ENCODE results near the gene NUP37. TPM values are rescaled to one million over a fixed set of nuclear protein-coding genes. Genes with fewer than 3 reads are reported as not detected.
"Not testable (repeated sequence)": the region's sequence is repeated elsewhere in the genome, so short reads cannot be mapped to it uniquely, and the experiment has no call there.

The NUP37 gene
- polyA plus RNA-seq, 1 experiment: 62.5 TPM

DNA sequence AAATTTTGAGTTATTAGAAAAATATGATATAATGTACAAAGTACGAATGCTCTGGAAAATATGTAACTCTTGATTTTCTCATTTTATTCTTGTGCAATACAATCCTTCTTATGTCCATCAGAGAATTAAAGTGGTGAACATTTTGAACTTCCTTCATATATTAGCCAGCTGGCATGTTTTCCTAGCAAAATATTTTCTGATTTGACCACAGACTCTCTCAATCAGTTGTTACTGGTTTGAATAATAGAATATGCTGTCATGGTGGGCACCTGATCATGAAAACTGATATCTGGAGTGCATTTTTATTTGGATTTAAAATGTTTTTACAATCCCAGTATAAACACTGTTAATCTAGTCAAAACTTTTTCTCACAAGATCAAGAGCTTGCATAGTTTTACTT is 24.3 kb upstream of the NUP37 start:
- TF ChIP-seq, protein P1, sequence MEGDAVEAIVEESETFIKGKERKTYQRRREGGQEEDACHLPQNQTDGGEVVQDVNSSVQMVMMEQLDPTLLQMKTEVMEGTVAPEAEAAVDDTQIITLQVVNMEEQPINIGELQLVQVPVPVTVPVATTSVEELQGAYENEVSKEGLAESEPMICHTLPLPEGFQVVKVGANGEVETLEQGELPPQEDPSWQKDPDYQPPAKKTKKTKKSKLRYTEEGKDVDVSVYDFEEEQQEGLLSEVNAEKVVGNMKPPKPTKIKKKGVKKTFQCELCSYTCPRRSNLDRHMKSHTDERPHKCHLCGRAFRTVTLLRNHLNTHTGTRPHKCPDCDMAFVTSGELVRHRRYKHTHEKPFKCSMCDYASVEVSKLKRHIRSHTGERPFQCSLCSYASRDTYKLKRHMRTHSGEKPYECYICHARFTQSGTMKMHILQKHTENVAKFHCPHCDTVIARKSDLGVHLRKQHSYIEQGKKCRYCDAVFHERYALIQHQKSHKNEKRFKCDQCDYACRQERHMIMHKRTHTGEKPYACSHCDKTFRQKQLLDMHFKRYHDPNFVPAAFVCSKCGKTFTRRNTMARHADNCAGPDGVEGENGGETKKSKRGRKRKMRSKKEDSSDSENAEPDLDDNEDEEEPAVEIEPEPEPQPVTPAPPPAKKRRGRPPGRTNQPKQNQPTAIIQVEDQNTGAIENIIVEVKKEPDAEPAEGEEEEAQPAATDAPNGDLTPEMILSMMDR (IDR thresholded peaks at IDR 0.05; ENCODE audit: low read depth, low read length): no peak
- peak; percentile 2 for DNase-seq (ENCODE audit: low read depth, low spot score)
- CTCF ChIA-PET: interaction anchor here (1.1 kb wide), 1 partner anchor 25 kb away, joined by 3 read pairs; no protein-coding TSS in a partner anchor
- POLR2A ChIA-PET: no interaction called here
- no peak overlapping the region for H3K27ac ChIP-seq (ENCODE audit: low read depth, low read length)
- H3K27me3 ChIP-seq (ENCODE audit: control insufficient read depth, insufficient read depth, low read length): no peaks in the 10 kb centered on the region
- no peak overlapping the region for H3K4me3 ChIP-seq (ENCODE audit: low read depth, low read length)
- H3K9me3 ChIP-seq (ENCODE audit: control insufficient read depth, insufficient read depth, low read length): no peaks in the 10 kb centered on the region

DNA sequence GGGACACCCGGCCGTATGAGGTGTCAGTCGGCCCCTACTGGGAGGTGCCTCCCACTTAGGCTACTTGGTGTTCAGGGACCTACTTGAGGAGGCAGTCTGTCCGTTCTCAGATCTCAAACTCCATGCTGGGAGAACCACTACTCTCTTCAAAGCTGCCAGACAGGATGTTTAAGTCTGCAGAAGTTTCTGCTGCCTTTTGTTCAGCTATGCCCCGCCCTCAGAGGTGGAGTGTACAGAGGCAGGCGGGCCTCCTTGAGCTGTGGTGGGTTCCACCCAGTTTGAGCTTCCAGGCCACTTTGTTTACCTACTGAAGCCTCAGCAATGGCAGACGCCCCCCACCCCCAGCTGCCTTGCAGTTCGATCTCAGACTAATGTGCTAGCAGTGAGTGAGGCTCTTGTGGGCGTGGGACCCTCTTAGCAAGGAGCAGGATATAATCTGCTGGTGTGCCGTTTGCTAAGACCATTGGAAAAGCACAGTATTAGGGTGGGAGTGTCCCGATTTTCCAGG is 23.0 kb upstream of the NUP37 start:
- DNase-seq (ENCODE audit: low read depth, low spot score); H3K27me3 ChIP-seq (ENCODE audit: control insufficient read depth, insufficient read depth, low read length); H3K27ac ChIP-seq (ENCODE audit: low read depth, low read length); H3K4me3 ChIP-seq (ENCODE audit: low read depth, low read length); POLR2A ChIA-PET; H3K9me3 ChIP-seq (ENCODE audit: control insufficient read depth, insufficient read depth, low read length): not testable (repeated sequence)
- CTCF ChIA-PET: interaction anchor here (0.6 to 0.7 kb wide), 2 partner anchors 13 to 52 kb away, joined by 3 read pairs; no protein-coding TSS in a partner anchor

DNA sequence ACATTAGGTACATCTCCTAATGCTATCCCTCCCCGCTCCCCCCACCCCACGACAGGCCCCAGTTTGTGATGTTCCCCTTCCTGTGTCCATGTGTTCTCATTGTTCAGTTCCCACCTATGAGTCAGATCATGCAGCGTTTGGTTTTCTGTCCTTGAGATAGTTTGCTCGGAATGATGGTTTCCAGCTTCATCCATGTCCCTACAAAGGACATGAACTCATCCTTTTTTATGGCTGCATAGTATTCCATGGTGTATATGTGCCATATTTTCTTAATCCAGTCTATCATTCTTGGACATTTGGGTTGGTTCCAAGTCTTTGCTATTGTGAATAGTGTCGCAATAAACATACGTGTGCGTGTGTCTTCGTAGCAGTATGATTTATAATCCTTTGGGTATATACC is 17.7 kb upstream of the NUP37 start:
- H3K4me3 ChIP-seq (ENCODE audit: low read depth, low read length); H3K9me3 ChIP-seq (ENCODE audit: control insufficient read depth, insufficient read depth, low read length); DNase-seq (ENCODE audit: low read depth, low spot score); H3K27me3 ChIP-seq (ENCODE audit: control insufficient read depth, insufficient read depth, low read length); H3K27ac ChIP-seq (ENCODE audit: low read depth, low read length); CTCF ChIA-PET; POLR2A ChIA-PET: not testable (repeated sequence)

DNA sequence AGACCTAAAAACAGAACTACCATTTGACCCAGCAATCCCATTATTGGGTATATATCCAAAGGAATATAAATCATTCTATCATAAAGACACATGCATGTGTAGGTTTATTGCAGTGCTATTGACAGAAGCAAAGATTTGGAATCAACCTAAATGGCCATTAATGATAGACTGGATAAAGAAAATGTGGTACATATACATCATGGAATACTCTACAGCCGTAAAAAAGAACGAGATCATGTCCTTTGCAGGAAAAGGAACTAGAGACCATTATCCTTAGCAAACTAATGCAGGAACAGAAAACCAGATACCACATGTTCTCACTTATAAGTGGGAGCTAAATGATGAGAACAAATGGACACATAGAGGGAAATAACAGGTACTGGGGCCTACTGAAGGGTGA is 11.5 kb upstream of the NUP37 start:
- CTCF ChIA-PET; DNase-seq (ENCODE audit: low read depth, low spot score); H3K27ac ChIP-seq (ENCODE audit: low read depth, low read length); H3K27me3 ChIP-seq (ENCODE audit: control insufficient read depth, insufficient read depth, low read length); H3K9me3 ChIP-seq (ENCODE audit: control insufficient read depth, insufficient read depth, low read length); POLR2A ChIA-PET; H3K4me3 ChIP-seq (ENCODE audit: low read depth, low read length): not testable (repeated sequence)

DNA sequence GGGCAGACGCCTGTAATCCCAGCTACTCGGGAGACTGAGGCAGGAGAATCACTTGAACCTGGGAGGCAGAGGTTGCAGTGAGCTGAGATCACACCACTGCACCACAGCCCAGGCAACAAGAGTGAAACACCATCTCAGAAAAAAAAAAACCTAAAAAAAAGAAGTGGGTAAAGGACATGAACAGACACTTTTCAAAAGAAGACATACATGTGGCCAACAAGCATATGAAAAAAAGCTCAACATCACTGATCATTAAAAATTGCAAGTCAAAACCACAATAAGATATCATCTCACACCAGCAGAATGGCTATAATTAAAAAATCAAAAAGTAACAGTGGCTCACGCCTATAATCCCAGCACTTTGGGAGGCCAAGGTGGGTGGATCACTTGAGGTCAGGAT is 10.8 kb upstream of the NUP37 start:
- POLR2A ChIA-PET; H3K27me3 ChIP-seq (ENCODE audit: control insufficient read depth, insufficient read depth, low read length); DNase-seq (ENCODE audit: low read depth, low spot score); H3K9me3 ChIP-seq (ENCODE audit: control insufficient read depth, insufficient read depth, low read length); H3K4me3 ChIP-seq (ENCODE audit: low read depth, low read length); H3K27ac ChIP-seq (ENCODE audit: low read depth, low read length): not testable (repeated sequence)
- CTCF ChIA-PET: interaction anchor here (0.6 to 1.0 kb wide), 2 partner anchors 9 to 575 kb away, joined by 3 read pairs; no protein-coding TSS in a partner anchor

DNA sequence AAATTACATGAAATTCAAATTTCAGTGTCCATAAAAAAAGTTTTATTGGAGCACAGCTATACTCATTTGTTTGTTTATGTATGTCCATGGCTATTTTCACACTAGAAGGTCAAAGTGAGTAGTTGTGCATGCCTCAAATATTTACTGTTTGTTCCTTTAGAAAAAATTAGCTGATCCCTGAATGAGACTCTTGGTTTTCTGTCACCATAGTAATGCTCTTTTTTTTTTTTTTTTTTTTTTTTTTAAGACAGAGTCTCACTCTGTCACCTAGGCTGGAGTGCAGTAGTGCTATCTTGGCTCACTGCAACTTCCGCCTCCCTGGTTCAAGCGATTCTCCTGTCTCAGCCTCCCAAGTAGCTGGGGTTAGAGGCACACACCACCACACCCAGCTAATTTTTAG is 1.4 kb upstream of the NUP37 start:
- H3K27me3 ChIP-seq (ENCODE audit: control insufficient read depth, insufficient read depth, low read length); H3K27ac ChIP-seq (ENCODE audit: low read depth, low read length); H3K9me3 ChIP-seq (ENCODE audit: control insufficient read depth, insufficient read depth, low read length); DNase-seq (ENCODE audit: low read depth, low spot score); H3K4me3 ChIP-seq (ENCODE audit: low read depth, low read length): not testable (repeated sequence)
- POLR2A ChIA-PET: interaction anchor here (0.6 kb wide), 1 partner anchor 34 kb away, joined by 4 read pairs; no protein-coding TSS in a partner anchor
- CTCF ChIA-PET: interaction anchor here (0.6 to 3.3 kb wide), 4 partner anchors 87 to 649 kb away, joined by 3 to 13 read pairs (median 6); no protein-coding TSS in a partner anchor

DNA sequence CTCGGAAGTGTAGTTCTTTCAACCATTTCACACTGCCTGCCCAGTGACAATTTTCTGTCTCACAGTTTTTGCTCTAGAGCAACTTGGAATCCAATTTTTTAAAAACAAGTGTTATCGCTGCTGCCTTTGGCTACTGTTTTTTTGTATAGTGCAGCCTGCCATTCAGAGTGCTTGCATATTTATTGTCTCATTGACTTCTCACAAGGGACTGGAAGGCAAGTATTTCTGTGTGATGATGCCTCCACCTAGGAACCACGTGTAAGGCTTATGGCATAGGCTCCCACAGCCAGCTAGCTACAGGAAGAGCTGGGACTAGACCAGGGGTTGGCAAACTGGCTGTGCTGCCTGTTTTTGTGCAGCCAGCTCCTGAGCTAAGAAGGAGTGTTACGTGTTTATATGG is 972 bp upstream of the NUP37 start:
- TF ChIP-seq, protein P1 (IDR thresholded peaks at IDR 0.05; ENCODE audit: low read depth, low read length): no peak
- Histone ChIP-seq H3K27ac (ENCODE audit: low read depth, low read length) (no peak overlapping the region), H3K27me3 (ENCODE audit: control insufficient read depth, insufficient read depth, low read length) (no peaks in the 10 kb centered on the region), H3K9me3 (ENCODE audit: control insufficient read depth, insufficient read depth, low read length) (no peaks in the 10 kb centered on the region), H3K4me3 (ENCODE audit: low read depth, low read length) (peak overlapping the region; percentile 85)
- ChIA-PET POLR2A (no interaction called here), CTCF (interaction anchor here (0.6 kb wide), 1 partner anchor 87 kb away, joined by 4 read pairs; no protein-coding TSS in a partner anchor)
- DNase-seq (ENCODE audit: low read depth, low spot score): no peak
